Ishikawa (cell line): ENCODE measurements around the gene IMPG1.

ENCODE experiments used
- EP300 ChIP-seq: IDR thresholded peaks from 2 replicates; pipeline ENCODE4 v1.6.1; 2012; ENCODE audit warnings: borderline replicate concordance
- RAD21 ChIP-seq: IDR thresholded peaks from 2 replicates; pipeline ENCODE4 v1.6.1; 2012; ENCODE audit warnings: low read depth
- REST ChIP-seq: IDR thresholded peaks from 2 replicates; pipeline ENCODE4 v1.6.1; 2012; ENCODE audit warnings: low read depth, mild to moderate bottlenecking
- USF1 ChIP-seq: IDR thresholded peaks from 2 replicates; pipeline ENCODE4 v1.6.1; 2012
- YY1 ChIP-seq: IDR thresholded peaks from 2 replicates; pipeline ENCODE4 v1.6.1; 2012; ENCODE audit warnings: low read depth

DNA sequence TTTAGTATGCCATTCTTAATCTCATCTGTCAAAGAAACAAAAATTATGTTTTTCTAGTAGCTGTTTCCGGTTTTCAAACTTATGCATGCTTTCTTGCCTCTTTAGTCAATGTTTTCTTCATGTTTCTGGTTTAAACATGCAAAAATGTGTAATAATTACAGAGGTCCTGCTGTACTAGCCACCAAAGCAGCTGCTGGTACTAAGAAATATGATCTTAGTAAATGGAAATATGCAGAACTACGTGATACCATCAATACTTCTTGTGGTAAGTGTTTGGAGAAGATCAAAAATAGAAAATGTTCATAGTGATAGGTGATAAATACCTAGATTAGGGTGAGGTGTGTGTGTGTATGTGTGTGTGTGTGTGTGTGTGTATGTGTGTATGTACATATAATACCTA lies 165.0 kb downstream of the IMPG1 start:
- TF ChIP-seq USF1 = no peak
- TF ChIP-seq RAD21 = no peak
- TF ChIP-seq EP300 = no peak
- TF ChIP-seq REST = no peak
- no peak for TF ChIP-seq YY1
